ENCODE measurements around the gene C1orf21. TPM values are rescaled to one million over a fixed set of nuclear protein-coding genes. Genes with fewer than 3 reads are reported as not detected.

Gene C1orf21
- total and polyA plus RNA-seq, 2 donors (not counting 3 experiments of a cell fraction or from before 2014, with no cell fraction given), result 0.79 to 8.5 TPM

- TF ChIP-seq MAX (IDR thresholded peaks at IDR 0.05; ENCODE audit: insufficient read depth, insufficient read length), result no peak
- no peak for TF ChIP-seq EZH2 (IDR thresholded peaks at IDR 0.05; ENCODE audit: borderline replicate concordance, low read depth, low read length, severe bottlenecking)
- TF ChIP-seq POLR2AphosphoS5 (IDR thresholded peaks at IDR 0.05; ENCODE audit: insufficient read depth, low read depth, low read length), result no peak
- no peak for TF ChIP-seq GATA2 (IDR thresholded peaks at IDR 0.05; ENCODE audit: insufficient read depth, insufficient read length, low read depth, low read length)
- TF ChIP-seq CTCF (IDR thresholded peaks at IDR 0.05; ENCODE audit: extremely low read depth in 1 of 2, insufficient read depth in 1 of 2, low read depth in 1 of 2, low read length in 2 of 2), result no peak
- no peak for TF ChIP-seq MYC (IDR thresholded peaks at IDR 0.05; ENCODE audit: low read depth, low read length)
- no peak for TF ChIP-seq JUN (IDR thresholded peaks at IDR 0.05; ENCODE audit: borderline replicate concordance, insufficient read depth, insufficient read length, low read depth)
- TF ChIP-seq FOS (IDR thresholded peaks at IDR 0.05; ENCODE audit: borderline replicate concordance, insufficient read depth, low read length), result no peak
- no peak for TF ChIP-seq POLR2A (IDR thresholded peaks at IDR 0.05; ENCODE audit: low read depth, low read length)
- CTCF ChIA-PET, result interaction anchor here (1.2 kb wide), 1 partner anchor 10 kb away, joined by 3 read pairs; no protein-coding TSS in a partner anchor
- Histone ChIP-seq H3K4me2 (ENCODE audit: insufficient read depth, low read length) (no peak overlapping the region), H3K36me3 (ENCODE audit: control insufficient read depth in 2 of 2, extremely low read depth in 1 of 2, insufficient read depth in 2 of 2, low read length in 2 of 2) (no peaks in the 10 kb centered on the region), H4K20me1 (replicated peaks; ENCODE audit: control insufficient read depth, extremely low read depth, insufficient read depth, low read length) (no peaks in the 10 kb centered on the region), H3K9me3 (replicated peaks; ENCODE audit: control insufficient read depth, insufficient read depth, low read length) (no peaks in the 10 kb centered on the region), H3K27ac (ENCODE audit: insufficient read depth, low read depth, low read length) (no peak overlapping the region), H3K27me3 (ENCODE audit: control insufficient read depth in 2 of 2, insufficient read depth in 2 of 2, low read length in 2 of 2) (no peaks in the 10 kb centered on the region), H3K4me3 (replicated peaks in 1 of 3; ENCODE audit: insufficient read depth in 1 of 3, low read depth in 1 of 3, low read length in 3 of 3) (no peak overlapping the region), H2AFZ (ENCODE audit: low read depth, low read length) (no peak overlapping the region), H3K79me2 (ENCODE audit: control insufficient read depth, insufficient read depth, low read length) (no peaks in the 10 kb centered on the region), H3K9me1 (replicated peaks; ENCODE audit: control insufficient read depth, extremely low read depth, insufficient read depth, low read length) (no peaks in the 10 kb centered on the region), H3K4me1 (ENCODE audit: control insufficient read depth, extremely low read depth, insufficient read depth, low read length) (peaks cover 8% of the 10 kb centered on the region), H3K9ac (replicated peaks; ENCODE audit: extremely low read depth, insufficient read depth, low read length) (no peak overlapping the region)
- FAIRE-seq (no peak), DNase-seq (ENCODE audit: low read depth, low spot score) (no peak)
- intact Hi-C loops (cut with micrococcal nuclease), result loop anchor here (10.0 kb wide), 1 partner anchor 419 kb away; no protein-coding TSS in a partner anchor
- dilution Hi-C loops (cut with MboI; ENCODE audit: extremely low pct_ligation_motif_present, low sequenced_read_pairs), result no loop called here
- BruUV-seq (replicated peaks), result no TSS peak
- POLR2A ChIA-PET, result no interaction called here
Observed at GRCh38 chr1:184493987-184494388, 107.2 kb downstream of the C1orf21 start.
